HEK293 (cell line): Measurements from ENCODE around the gene TPGS1.

Source experiments
- CTCF ChIA-PET: fragments of 350-600 bp; formaldehyde crosslinking; extraction: SDS; loops from one replicate; lab custom pipeline; 2021; ENCODE audit warnings: antibody characterized with exemption; lab: Yijun Ruan, JAX
- POLR2A ChIA-PET: fragments of 300-600 bp; formaldehyde crosslinking; extraction: SDS; loops from one replicate; lab custom pipeline; 2020; ENCODE audit warnings: antibody characterized with exemption, inconsistent platforms; lab: Yijun Ruan, JAX
- H3K27ac ChIP-seq: fragments of 200-500 bp; sonication (Bioruptor generic); 2 replicates; pipeline ENCODE4 v1.5.1; 2014; ENCODE audit warnings: low read depth, low read length, control low read depth, inconsistent platforms; ENCODE audit errors: extremely low read depth
- H3K36me3 ChIP-seq, 2 experiments: fragments of 200-500 bp in 1 of 2; sonication (Bioruptor generic) in 1 of 2; 1 replicate in 1 of 2; 2 replicates in 1 of 2; pipeline ENCODE4 v1.5.1; 2014 to 2017; ENCODE audit warnings: inconsistent platforms in 2 of 2, low read length in 2 of 2; ENCODE audit not compliant: control insufficient read depth in 2 of 2, insufficient read depth in 1 of 2
- H3K4me1 ChIP-seq: fragments of 200-500 bp; sonication (Bioruptor generic); 2 replicates; pipeline ENCODE4 v1.5.1; 2014; ENCODE audit warnings: mild to moderate bottlenecking, low read length, inconsistent platforms; ENCODE audit not compliant: control insufficient read depth, insufficient read depth
- H3K4me3 ChIP-seq: 2 replicates; pipeline ENCODE4 v1.5.1; 2011; ENCODE audit warnings: low read depth, mild to moderate bottlenecking, control low read depth, low read length, moderate library complexity
- H3K9me3 ChIP-seq: fragments of 200-500 bp; sonication (Bioruptor generic); 2 replicates; pipeline ENCODE4 v1.5.1; 2014; ENCODE audit warnings: low read depth, low read length, inconsistent platforms; ENCODE audit not compliant: control insufficient read depth, insufficient read depth
- EGR2 ChIP-seq: fragments of 450-650 bp; formaldehyde crosslinking; IDR thresholded peaks from 2 replicates; pipeline ENCODE4 v1.5.1; 2016; ENCODE audit warnings: low read depth, missing biosample characterization, missing genetic modification characterization
- GLIS1 ChIP-seq: fragments of 450-650 bp; formaldehyde crosslinking; IDR thresholded peaks from 2 replicates; pipeline ENCODE4 v1.5.1; 2016; ENCODE audit warnings: missing biosample characterization, missing genetic modification characterization
- GLIS2 ChIP-seq: fragments of 450-650 bp; formaldehyde crosslinking; IDR thresholded peaks from 2 replicates; pipeline ENCODE4 v1.5.1; 2016; ENCODE audit warnings: missing biosample characterization, missing genetic modification characterization
- IKZF3 ChIP-seq: fragments of 450-650 bp; IDR thresholded peaks from 2 replicates; pipeline ENCODE4 v1.5.0; 2018; ENCODE audit warnings: missing biosample characterization, mild to moderate bottlenecking, missing genetic modification characterization, moderate library complexity
- KLF1 ChIP-seq: fragments of 450-650 bp; formaldehyde crosslinking; IDR thresholded peaks from 2 replicates; pipeline ENCODE4 v1.5.1; 2016; ENCODE audit warnings: missing biosample characterization, missing genetic modification characterization
- KLF7 ChIP-seq: fragments of 450-650 bp; formaldehyde crosslinking; IDR thresholded peaks from 2 replicates; pipeline ENCODE4 v1.5.1; 2016; ENCODE audit warnings: missing biosample characterization, missing genetic modification characterization, borderline replicate concordance
- KLF8 ChIP-seq: fragments of 450-650 bp; formaldehyde crosslinking; IDR thresholded peaks from 2 replicates; pipeline ENCODE4 v1.5.1; 2016; ENCODE audit warnings: missing biosample characterization, missing genetic modification characterization
- PATZ1 ChIP-seq: fragments of 450-650 bp; formaldehyde crosslinking; IDR thresholded peaks from 2 replicates; pipeline ENCODE4 v1.5.1; 2016; ENCODE audit warnings: missing biosample characterization, missing genetic modification characterization
- SETDB1 ChIP-seq: IDR thresholded peaks from one replicate; pipeline ENCODE4 v1.6.1; 2017; ENCODE audit warnings: mild to moderate bottlenecking, low read length, moderate library complexity, mixed read lengths; ENCODE audit not compliant: insufficient read length
- SP7 ChIP-seq: fragments of 450-650 bp; formaldehyde crosslinking; IDR thresholded peaks from 2 replicates; pipeline ENCODE4 v1.5.1; 2016; ENCODE audit warnings: missing biosample characterization, missing genetic modification characterization
- YY2 ChIP-seq: fragments of 450-650 bp; formaldehyde crosslinking; IDR thresholded peaks from 2 replicates; pipeline ENCODE4 v1.5.1; 2016; ENCODE audit warnings: missing biosample characterization, missing genetic modification characterization
- ZBTB10 ChIP-seq: fragments of 450-650 bp; formaldehyde crosslinking; IDR thresholded peaks from 2 replicates; pipeline ENCODE4 v1.5.1; 2016; ENCODE audit warnings: missing biosample characterization, missing genetic modification characterization
- ZBTB17 ChIP-seq: fragments of 450-650 bp; formaldehyde crosslinking; IDR thresholded peaks from 2 replicates; pipeline ENCODE4 v1.5.1; 2016; ENCODE audit warnings: missing biosample characterization, missing genetic modification characterization
- ZBTB7A ChIP-seq: fragments of 450-650 bp; formaldehyde crosslinking; IDR thresholded peaks from 2 replicates; pipeline ENCODE4 v1.5.1; 2016; ENCODE audit warnings: low read depth, missing biosample characterization, missing genetic modification characterization
- ZNF223 ChIP-seq: fragments of 450-650 bp; formaldehyde crosslinking; IDR thresholded peaks from 2 replicates; pipeline ENCODE4 v1.5.1; 2016; ENCODE audit warnings: missing biosample characterization, missing genetic modification characterization
- ZNF362 ChIP-seq: fragments of 450-650 bp; formaldehyde crosslinking; IDR thresholded peaks from 2 replicates; pipeline ENCODE4 v1.5.1; 2016; ENCODE audit warnings: missing biosample characterization, missing genetic modification characterization
- ZNF433 ChIP-seq: fragments of 450-650 bp; formaldehyde crosslinking; IDR thresholded peaks from 2 replicates; pipeline ENCODE4 v1.5.1; 2016; ENCODE audit warnings: missing biosample characterization, missing genetic modification characterization, low read depth
- ZNF521 ChIP-seq: fragments of 450-650 bp; formaldehyde crosslinking; IDR thresholded peaks from 2 replicates; pipeline ENCODE4 v1.5.1; 2017; ENCODE audit warnings: missing biosample characterization, mild to moderate bottlenecking, missing genetic modification characterization
- ZNF600 ChIP-seq: fragments of 450-650 bp; formaldehyde crosslinking; IDR thresholded peaks from 2 replicates; pipeline ENCODE4 v1.5.1; 2016; ENCODE audit warnings: missing biosample characterization, missing genetic modification characterization
- ZNF664 ChIP-seq: fragments of 450-650 bp; formaldehyde crosslinking; IDR thresholded peaks from 2 replicates; pipeline ENCODE4 v1.5.1; 2016; ENCODE audit warnings: missing biosample characterization, missing genetic modification characterization
- ZNF76 ChIP-seq: fragments of 450-650 bp; formaldehyde crosslinking; IDR thresholded peaks from 2 replicates; pipeline ENCODE4; 2016; ENCODE audit warnings: low read depth, missing biosample characterization, missing genetic modification characterization, borderline replicate concordance

Gene TPGS1

GRCh38 chr19:494171-495080, 12.9 kb upstream of the TPGS1 start:
- POLR2A ChIA-PET: interaction anchor here (0.6 to 2.0 kb wide), 3 partner anchors 8 to 265 kb away, joined by 3 to 7 read pairs (median 3); partner anchors contain the start of gene TPGS1

GRCh38 chr19:495081-495401, 12.3 kb upstream of the TPGS1 start:
- POLR2A ChIA-PET: interaction anchor here (2.0 kb wide), 1 partner anchor 12 kb away, joined by 7 read pairs; the partner anchor contains the start of gene TPGS1
- CTCF ChIA-PET: interaction anchor here (0.6 to 2.6 kb wide), 7 partner anchors 7 to 73 kb away, joined by 3 to 12 read pairs (median 6); no protein-coding TSS in a partner anchor
- H3K27ac ChIP-seq: no peak overlapping the region
- no peak overlapping the region for H3K4me3 ChIP-seq
- H3K4me1 ChIP-seq: no peaks in the 10 kb centered on the region
- no peaks in the 10 kb centered on the region for H3K9me3 ChIP-seq
- TF ChIP-seq YY2 (tag by site-specific recombination): no peak
- no peaks in the 10 kb centered on the region for H3K36me3 ChIP-seq

More at GRCh38 chr19:494171-495080, 12.9 kb upstream of the TPGS1 start:
- H3K36me3 ChIP-seq: no peaks in the 10 kb centered on the region
- no peak overlapping the region for H3K4me3 ChIP-seq
- CTCF ChIA-PET: interaction anchor here (2.6 kb wide), 1 partner anchor 12 kb away, joined by 12 read pairs; no protein-coding TSS in a partner anchor
- H3K9me3 ChIP-seq: no peaks in the 10 kb centered on the region
- no peak overlapping the region for H3K27ac ChIP-seq
- H3K4me1 ChIP-seq: no peaks in the 10 kb centered on the region
- no peak for TF ChIP-seq ZNF521
- TF ChIP-seq KLF1 (tag by site-specific recombination): 0 out of 2 replicates have a peak, but pooled peaks have one; percentile 57
- TF ChIP-seq IKZF3: 0 out of 2 replicates have a peak, but pooled peaks have one; percentile 37

GRCh38 chr19:495402-496111, 11.7 kb upstream of the TPGS1 start:
- POLR2A ChIA-PET: interaction anchor here (2.0 kb wide), 1 partner anchor 11 kb away, joined by 7 read pairs; the partner anchor contains the start of gene TPGS1
- no peaks in the 10 kb centered on the region for H3K36me3 ChIP-seq
- H3K9me3 ChIP-seq: no peaks in the 10 kb centered on the region
- H3K4me3 ChIP-seq: no peak overlapping the region
- CTCF ChIA-PET: interaction anchor here (0.6 to 2.6 kb wide), 7 partner anchors 8 to 74 kb away, joined by 3 to 12 read pairs (median 6); no protein-coding TSS in a partner anchor
- H3K27ac ChIP-seq: no peak overlapping the region
- H3K4me1 ChIP-seq: no peaks in the 10 kb centered on the region
- TF ChIP-seq ZBTB7A (tag by site-specific recombination): peak; percentile 14; the same call in 1 of the 2 replicates
- TF ChIP-seq ZNF600 (tag by site-specific recombination): peak; percentile 94; the same call in 1 of the 2 replicates
- peak; percentile 40; the same call in 1 of the 2 replicates for TF ChIP-seq IKZF3
- TF ChIP-seq GLIS2 (tag by site-specific recombination): peak; percentile 66; the same call in 1 of the 2 replicates
- peak; percentile 73 for TF ChIP-seq EGR2 (tag by site-specific recombination)
- peak; percentile 53; the same call in 1 of the 2 replicates for TF ChIP-seq SP7 (tag by site-specific recombination)
- TF ChIP-seq PATZ1 (tag by site-specific recombination): peak; percentile 79
- peak; percentile 34; the same call in 1 of the 2 replicates for TF ChIP-seq KLF8 (tag by site-specific recombination)
- peak; percentile 60; the same call in 1 of the 2 replicates for TF ChIP-seq KLF7 (tag by site-specific recombination)
- no peak for TF ChIP-seq ZNF362 (tag by site-specific recombination)
- TF ChIP-seq ZNF664 (tag by site-specific recombination): no peak
- no peak for TF ChIP-seq ZNF223
- no peak for TF ChIP-seq ZNF433
- no peak for TF ChIP-seq SETDB1
- TF ChIP-seq ZBTB10: peak; percentile 65; the same call in 1 of the 2 replicates
- no peak for TF ChIP-seq ZNF76 (tag by site-specific recombination)
- peak; percentile 92 for TF ChIP-seq ZBTB17 (tag by site-specific recombination)
- TF ChIP-seq GLIS1: peak; percentile 88
